Spleen (tissue), 7 donors: ENCODE data around the gene DHCR7.

Experiments
- POLR2A ChIP-seq, 3 donors: fragments of 450-650 bp; IDR thresholded peaks; one replicate each; pipeline ENCODE4 v1.5.1; 2017; ENCODE audit warnings: antibody characterized with exemption in 3 of 3, mild to moderate bottlenecking in 1 of 3
- TF ChIP-seq, protein P1 (sequence below), 11 experiments: fragments of 200-600 bp in 7 of 11; fragments of 450-650 bp in 4 of 11; sonication (generic) in 4 of 11; IDR thresholded peaks in 8 of 11; conservative IDR thresholded peaks in 3 of 11; 1 replicate in 7 of 11; 2 replicates in 4 of 11; pipeline versions ENCODE4 v1.4.0 to v1.8.0; 2016 to 2021; ENCODE audit warnings: antibody characterized with exemption in 11 of 11, inconsistent platforms in 4 of 11, mild to moderate bottlenecking in 1 of 11
- donor health status: DM: no; HTN: no; CAD: no; lungs with moderate emphysema.
- donor health status: DM: no; HTN: no; CAD: no.
- donor health status: DM: no; HTN: no; CAD: no.

- TF ChIP-seq, protein P1, sequence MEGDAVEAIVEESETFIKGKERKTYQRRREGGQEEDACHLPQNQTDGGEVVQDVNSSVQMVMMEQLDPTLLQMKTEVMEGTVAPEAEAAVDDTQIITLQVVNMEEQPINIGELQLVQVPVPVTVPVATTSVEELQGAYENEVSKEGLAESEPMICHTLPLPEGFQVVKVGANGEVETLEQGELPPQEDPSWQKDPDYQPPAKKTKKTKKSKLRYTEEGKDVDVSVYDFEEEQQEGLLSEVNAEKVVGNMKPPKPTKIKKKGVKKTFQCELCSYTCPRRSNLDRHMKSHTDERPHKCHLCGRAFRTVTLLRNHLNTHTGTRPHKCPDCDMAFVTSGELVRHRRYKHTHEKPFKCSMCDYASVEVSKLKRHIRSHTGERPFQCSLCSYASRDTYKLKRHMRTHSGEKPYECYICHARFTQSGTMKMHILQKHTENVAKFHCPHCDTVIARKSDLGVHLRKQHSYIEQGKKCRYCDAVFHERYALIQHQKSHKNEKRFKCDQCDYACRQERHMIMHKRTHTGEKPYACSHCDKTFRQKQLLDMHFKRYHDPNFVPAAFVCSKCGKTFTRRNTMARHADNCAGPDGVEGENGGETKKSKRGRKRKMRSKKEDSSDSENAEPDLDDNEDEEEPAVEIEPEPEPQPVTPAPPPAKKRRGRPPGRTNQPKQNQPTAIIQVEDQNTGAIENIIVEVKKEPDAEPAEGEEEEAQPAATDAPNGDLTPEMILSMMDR (IDR thresholded peaks at IDR 0.05 in 8 of 11, conservative IDR thresholded peaks at IDR 0.05 in 3 of 11) = no peak
- no peak for TF ChIP-seq POLR2A (IDR thresholded peaks at IDR 0.05)
These were observed 2.7 kb upstream of the DHCR7 start for GRCh38 chr11:71450939-71451338.
